IPS-NIHi7 (cell line): ENCODE data around the gene ERG28.

Source experiments
- DNase-seq: peaks from one replicate; pipeline ENCODE4 v3.0.0; 2012; ENCODE audit warnings: mixed read lengths; ENCODE audit errors: extremely low spot score

The ERG28 gene

GRCh38 chr14:75658957-75659356, 1.7 kb downstream of the ERG28 start:
- DNase-seq: no peak

GRCh38 chr14:75657331-75657730, 3.3 kb downstream of the ERG28 start:
- DNase-seq: no peak

DNA sequence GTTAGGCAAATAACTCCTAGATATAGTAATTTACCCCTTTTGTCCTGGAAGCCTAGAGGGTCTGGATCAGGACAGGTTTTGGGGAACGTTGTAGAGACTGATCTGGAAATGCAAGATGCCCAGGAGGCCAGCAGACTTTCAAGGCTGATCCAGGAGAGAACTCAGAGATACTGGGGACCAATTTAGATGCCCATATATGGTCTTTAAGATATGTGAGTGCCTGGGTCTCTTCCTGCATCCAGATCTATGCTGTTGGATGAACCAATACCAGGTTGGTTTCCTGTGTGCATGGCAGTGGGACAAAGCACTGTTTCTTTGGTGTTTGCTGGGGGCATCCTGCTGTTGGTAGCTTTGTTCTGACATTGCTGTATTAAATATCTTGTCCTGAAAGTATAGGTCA, 5.4 kb downstream of the ERG28 start:
- DNase-seq: no peak

DNA sequence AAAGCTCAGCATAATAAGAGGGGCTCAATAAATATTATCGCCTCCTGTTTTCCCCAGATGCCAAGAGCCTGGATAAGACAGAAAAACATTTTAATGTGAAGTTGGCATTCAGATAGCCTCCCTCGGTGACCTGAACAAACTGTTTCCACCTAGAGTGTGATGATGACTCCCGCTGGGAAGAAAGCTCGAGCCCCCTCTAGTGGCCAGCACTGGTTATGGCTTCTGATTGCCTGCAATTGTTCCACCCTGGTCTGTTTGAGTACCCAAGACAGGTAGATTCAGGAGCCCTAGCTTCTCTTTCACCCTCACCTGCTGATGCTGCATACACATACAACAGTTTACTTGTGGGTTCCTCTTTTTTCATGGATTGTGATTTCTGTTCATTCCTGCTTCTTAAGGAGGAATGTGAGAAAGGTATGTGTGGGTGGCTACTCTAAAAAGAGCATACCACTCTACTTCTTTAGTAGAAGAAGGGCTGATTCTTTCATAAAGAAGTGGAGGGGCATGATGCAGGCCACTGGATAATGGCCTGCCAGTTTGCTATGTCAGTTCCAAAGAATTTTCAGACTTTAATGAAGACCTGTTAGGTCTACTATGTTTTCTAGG, 6.4 kb downstream of the ERG28 start:
- peak; percentile 83 for DNase-seq

- no peak for DNase-seq
These were observed 7.1 kb downstream of the ERG28 start for GRCh38 chr14:75653563-75653962.

GRCh38 chr14:75650253-75651058, 10.2 kb downstream of the ERG28 start:
- DNase-seq: no peak

DNA sequence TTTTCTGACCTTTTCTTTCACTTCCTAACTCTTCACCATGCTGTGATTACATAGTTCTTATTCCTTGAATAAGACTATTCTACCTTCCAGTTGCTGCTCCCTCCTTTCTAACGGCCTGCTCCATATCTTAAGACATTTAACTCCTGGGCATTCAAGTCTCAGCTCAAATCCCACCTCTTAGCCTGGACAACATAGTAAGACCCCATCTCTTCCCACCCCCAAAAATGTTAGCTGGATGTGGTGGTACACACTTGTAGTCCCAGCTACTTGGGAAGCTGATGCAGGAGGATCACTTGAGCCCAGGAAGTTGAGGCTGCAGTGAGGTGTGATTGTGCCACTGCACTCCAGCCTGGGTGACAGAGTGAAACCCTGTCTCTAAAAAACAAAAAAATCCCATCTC, 10.9 kb downstream of the ERG28 start:
- DNase-seq: no peak

DNA sequence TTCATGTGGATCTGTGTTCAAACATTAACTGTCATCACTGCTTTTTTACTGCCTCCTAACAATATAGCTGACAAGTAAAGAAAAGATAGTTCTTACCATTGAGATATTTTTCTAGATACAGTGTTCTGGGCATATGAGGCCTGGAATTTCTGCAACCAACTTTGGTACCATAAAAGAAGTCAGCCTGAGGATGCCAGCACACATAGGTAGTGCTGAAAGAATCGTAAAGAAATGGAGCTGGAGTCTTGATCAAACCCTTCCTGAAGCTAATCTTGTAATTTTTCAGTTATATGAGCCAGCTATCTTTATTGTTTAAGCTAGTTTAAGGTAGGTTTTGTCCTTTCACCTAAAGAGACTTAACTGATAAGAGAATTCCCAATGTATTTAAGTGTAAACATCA, 11.3 kb downstream of the ERG28 start:
- DNase-seq: no peak

GRCh38 chr14:75648066-75648838, 12.4 kb downstream of the ERG28 start:
- no peak for DNase-seq

- no peak for DNase-seq
These were observed 13.0 kb downstream of the ERG28 start for GRCh38 chr14:75647640-75648039.

DNA sequence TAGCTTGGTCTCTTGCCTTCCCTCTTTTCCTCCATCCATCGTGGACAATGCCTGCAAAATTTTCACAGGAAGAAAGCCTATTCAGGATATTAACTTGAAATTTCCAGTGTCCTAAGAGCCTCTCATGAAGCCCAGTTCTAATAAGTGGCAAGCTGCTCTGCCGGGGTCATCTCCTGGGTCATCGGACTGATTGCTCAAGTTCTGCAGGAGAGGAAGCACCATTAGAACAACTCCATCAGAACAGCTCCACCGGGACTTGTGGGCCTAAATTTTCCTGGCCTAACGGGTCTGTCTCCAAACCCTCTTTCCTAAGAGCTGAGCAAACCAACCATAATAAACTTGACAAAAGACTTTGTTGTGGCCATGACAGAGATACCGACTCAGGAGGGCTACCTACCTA, 13.9 kb downstream of the ERG28 start:
- no peak for DNase-seq

DNA sequence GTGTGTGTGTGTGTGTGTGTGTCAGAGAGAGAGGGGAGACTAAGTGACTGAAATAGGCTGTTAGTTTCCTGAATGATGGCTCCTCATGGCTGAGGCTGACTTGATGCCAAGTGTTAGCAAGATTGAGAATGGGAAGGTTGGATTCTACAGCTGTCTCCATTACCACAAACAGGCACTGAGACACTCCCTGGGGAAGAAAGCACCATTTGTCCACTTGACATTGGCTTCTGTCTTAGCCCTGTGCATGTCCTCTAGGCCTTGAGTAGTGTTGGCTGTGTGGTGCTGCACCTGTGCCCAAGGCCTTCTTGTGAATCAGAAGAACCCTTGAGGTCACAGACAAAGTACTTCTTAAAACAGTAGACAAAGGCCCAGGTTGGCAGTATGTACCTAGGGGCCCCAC, 15.6 kb downstream of the ERG28 start:
- DNase-seq: no peak

DNA sequence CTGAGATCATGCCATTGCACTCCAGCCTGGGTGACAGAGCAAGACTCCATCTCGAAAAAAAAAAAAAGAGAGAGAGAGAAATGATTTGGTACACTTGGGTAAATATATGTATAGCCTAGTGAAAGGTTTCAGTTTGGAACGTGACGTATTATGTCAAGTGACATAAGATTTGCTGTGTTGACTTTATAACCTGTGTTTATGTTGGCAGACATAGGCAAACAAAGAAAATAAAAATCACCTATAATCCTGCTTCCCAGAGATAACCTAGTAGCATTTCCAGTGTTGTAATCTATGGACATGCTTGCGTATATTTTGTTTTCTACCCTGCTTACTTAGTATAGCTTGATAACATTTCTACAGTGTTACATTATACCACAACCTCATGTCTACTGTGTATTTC, 16.7 kb downstream of the ERG28 start:
- DNase-seq: no peak

DNA sequence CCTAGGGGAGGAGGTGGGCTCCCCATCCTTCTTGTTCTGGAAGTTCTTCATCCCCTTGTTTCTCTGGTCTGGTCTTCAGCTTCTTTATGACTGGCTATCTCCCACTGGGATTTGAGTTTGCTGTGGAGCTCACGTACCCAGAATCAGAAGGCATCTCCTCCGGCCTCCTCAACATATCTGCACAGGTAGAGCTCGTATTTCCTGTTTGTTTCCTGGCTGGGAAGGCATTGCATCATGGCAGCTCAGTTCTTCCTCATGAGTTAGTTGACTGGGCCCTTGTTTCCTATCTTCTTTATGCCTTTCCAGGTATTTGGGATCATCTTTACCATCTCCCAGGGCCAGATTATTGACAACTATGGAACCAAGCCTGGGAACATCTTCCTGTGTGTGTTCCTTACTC, 19.8 kb downstream of the ERG28 start:
- DNase-seq: no peak

DNA sequence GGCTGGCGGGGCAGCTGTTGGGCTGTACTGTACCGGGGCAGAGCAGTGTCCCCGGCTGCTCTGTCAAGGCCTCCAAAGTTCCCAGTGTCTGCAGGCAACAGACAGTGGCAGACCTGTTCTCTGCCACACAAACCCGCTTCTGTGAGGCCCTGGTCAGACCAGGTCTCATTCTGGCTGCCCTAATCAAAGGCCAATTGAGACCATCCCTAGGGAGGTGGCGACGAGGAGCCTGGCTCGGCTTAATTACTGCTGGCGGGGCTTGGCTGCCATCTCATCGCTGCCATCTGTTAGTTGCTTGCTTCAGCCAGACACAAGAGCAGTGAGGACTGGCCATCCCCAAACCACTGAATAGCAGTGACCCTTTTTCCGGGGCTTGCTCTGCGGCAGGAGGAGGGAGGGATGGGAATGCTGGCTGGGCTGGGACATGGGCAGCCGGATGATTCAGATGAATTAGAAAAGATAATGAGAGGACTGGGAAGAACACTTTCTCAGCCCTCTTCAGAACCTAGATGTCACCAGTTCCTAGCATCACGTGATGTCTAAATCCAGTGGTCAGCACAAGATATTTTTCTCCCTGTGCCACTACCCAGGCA, 24.5 kb downstream of the ERG28 start:
- DNase-seq: no peak

DNA sequence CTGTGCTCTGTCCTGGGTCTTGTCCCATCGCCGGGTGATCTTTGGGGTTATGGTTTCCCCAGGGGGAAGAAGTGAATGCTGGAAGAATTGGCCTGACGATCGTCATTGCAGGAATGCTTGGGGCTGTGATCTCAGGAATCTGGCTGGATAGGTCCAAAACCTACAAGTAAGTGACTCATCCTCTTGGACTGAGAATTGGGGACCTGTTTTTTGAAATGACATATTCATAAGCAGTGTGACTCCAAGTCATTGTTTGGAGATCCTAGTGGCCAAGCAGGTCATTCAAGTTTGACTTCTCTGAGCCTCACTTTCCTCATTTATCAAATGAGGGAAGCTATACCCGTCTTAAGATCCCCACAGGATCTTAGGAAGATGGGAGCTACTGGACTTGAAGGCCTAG, 25.8 kb downstream of the ERG28 start:
- no peak for DNase-seq

DNA sequence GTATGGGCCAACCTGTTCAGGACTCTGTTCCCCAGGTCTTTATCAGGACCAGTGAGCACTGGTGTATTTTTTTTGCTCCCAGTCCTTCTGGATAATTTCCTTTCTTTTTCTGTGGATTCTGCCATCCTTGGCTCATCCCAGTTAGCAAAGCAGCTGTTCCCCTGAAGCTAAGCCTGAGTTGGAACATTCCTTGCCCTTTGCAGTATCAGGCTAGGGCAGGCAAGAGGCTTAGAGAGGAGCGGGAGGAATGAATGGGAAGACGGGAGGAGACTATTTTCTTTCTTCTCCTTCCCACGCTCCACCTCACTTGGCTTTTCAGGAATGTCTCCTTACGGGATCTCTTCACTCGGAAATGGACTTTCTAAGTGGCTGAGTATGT, 29.2 kb downstream of the ERG28 start:
- DNase-seq: peak; percentile 57

DNA sequence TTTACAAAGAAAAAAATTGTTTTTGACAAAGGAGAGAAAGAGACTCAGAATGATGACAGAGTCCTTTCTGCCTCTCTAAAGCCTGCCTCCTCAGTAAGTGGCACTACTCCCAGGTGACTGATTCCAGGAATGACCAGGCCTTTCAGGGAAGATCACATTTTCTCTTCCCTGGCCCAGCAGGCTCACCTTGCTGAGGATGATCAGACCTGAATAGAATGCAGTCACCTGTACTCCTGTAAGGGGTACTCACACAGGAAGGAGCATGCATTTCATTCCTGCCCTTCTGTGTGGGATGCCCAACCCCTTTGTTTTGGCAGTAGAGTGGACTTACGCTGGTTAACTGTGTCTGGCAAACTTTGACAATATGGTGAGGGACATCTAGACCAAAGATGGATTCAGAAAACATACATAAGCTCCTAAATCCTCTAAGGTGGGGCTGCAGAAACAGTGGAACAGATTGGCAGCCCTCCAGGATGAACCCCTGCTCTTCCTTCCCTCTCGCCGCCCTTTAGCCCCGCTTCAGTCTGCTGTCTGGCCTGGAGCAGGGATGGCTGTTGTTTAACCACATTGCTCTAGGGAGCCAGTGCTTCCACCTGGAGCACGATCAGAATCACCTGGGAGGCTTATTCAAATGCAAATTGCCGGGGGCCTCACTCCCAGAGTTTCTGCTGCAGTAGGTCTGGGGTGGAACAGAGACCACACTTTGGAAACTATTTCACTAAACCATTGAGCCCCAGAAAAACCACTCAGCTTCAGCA, 29.8 kb downstream of the ERG28 start:
- DNase-seq: peak; percentile 72

GRCh38 chr14:75628816-75629215, 31.9 kb downstream of the ERG28 start:
- no peak for DNase-seq

DNA sequence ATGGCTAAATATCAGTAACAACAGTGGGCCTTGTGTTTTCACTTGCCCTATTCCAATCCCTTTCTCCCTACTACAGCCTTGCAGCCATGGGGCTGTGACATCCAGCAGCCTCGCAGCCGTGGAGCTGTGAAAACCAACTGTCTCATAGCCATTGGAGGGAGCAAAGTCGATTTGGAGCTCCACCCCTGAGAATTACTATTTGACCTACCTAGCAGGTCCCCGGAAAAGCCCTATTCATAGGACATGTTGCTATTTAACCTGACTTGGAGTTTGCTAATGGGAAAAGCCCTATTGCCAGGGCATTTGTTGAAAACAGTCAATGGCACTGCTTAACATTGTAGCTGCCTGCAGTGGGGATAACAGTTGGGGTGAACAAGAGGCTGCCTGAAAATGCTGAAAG, 33.3 kb downstream of the ERG28 start:
- DNase-seq: no peak

- DNase-seq: no peak
These were observed 33.8 kb downstream of the ERG28 start for GRCh38 chr14:75626863-75627262.

DNA sequence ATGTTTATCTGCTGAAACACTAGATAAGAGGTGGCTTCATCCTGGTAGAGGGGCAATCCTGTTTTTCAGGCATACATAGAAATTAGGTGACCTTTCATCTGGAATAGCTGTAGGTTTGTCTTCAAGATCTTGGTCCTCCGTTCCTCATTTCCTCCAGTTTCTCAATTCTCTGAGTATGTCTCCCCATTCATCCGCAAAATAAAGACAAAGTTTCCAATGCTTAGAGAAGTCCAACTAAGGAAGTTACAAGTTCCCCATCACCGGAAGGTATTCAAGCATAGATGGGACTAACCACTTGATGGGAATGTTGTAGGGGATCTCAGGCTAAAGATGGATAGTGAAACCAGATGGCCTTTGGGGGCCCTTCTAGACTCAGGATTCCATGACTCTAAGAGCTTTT, 34.3 kb downstream of the ERG28 start:
- DNase-seq: no peak
